GM12878 (cell line): ENCODE data around the gene NDE1. TPM values are rescaled to one million over a fixed set of nuclear protein-coding genes. Genes with fewer than 3 reads are reported as not detected.

ENCODE experiments used
- BCL3 ChIP-seq: IDR thresholded peaks from 2 replicates; pipeline ENCODE4 v1.6.1; 2011; ENCODE audit warnings: borderline replicate concordance, low read depth, mild to moderate bottlenecking, moderate library complexity, low read length; ENCODE audit not compliant: insufficient read depth, poor library complexity, severe bottlenecking
- BRCA1 ChIP-seq: IDR thresholded peaks from 2 replicates; pipeline ENCODE4 v1.6.1; 2011; ENCODE audit warnings: low read depth, low read length, improper control_type of control experiment
- CREB1 ChIP-seq: IDR thresholded peaks from 2 replicates; pipeline ENCODE4 v1.6.1; 2012; ENCODE audit warnings: low read depth, mild to moderate bottlenecking, inconsistent platforms
- E2F4 ChIP-seq: IDR thresholded peaks from 2 replicates; pipeline ENCODE4 v1.6.1; 2012; ENCODE audit warnings: low read depth, low read length, improper control_type of control experiment
- IKZF2 ChIP-seq, 2 experiments: fragments of 450-650 bp; IDR thresholded peaks; 2 replicates each; pipeline ENCODE4 v1.6.1; 2017; ENCODE audit warnings: mild to moderate bottlenecking in 2 of 2, moderate library complexity in 2 of 2
- KAT2A ChIP-seq: conservative IDR thresholded peaks from 2 replicates; pipeline ENCODE4 v1.6.1; 2011; ENCODE audit warnings: low read depth, low read length; ENCODE audit not compliant: control insufficient read depth
- LARP7 ChIP-seq: fragments of 450-650 bp; IDR thresholded peaks from 2 replicates; pipeline ENCODE4 v1.6.1; 2017; ENCODE audit warnings: mild to moderate bottlenecking
- MYC ChIP-seq: IDR thresholded peaks from 2 replicates; pipeline ENCODE4 v1.6.1; 2011; ENCODE audit warnings: mild to moderate bottlenecking, low read length, moderate library complexity, inconsistent platforms; ENCODE audit not compliant: insufficient read depth, insufficient replicate concordance, insufficient read length, severe bottlenecking
- NFIC ChIP-seq: IDR thresholded peaks from 2 replicates; pipeline ENCODE4 v1.6.1; 2012; ENCODE audit warnings: low read depth, mild to moderate bottlenecking, inconsistent platforms, low read length, moderate library complexity
- NFYB ChIP-seq: IDR thresholded peaks from 2 replicates; pipeline ENCODE4 v1.6.1; 2011; ENCODE audit warnings: low read depth, mild to moderate bottlenecking, low read length, improper control_type of control experiment, moderate library complexity; ENCODE audit not compliant: insufficient read depth
- NR2C2 ChIP-seq: IDR thresholded peaks from 2 replicates; pipeline ENCODE4 v1.6.1; 2011; ENCODE audit warnings: borderline replicate concordance, low read depth; ENCODE audit not compliant: control insufficient read depth, insufficient read length
- PAX8 ChIP-seq: fragments of 450-650 bp; IDR thresholded peaks from 2 replicates; pipeline ENCODE4 v1.6.1; 2017; ENCODE audit warnings: mild to moderate bottlenecking, moderate library complexity
- PML ChIP-seq: IDR thresholded peaks from 2 replicates; pipeline ENCODE4 v1.6.1; 2012; ENCODE audit warnings: low read length, inconsistent platforms
- POLR2A ChIP-seq: IDR thresholded peaks from 2 replicates; pipeline ENCODE4 v1.6.1; 2011; ENCODE audit warnings: low read depth, mild to moderate bottlenecking, low read length
- POLR2AphosphoS5 ChIP-seq: IDR thresholded peaks from 2 replicates; pipeline ENCODE4 v1.6.1; 2011; ENCODE audit warnings: mild to moderate bottlenecking, low read length, inconsistent platforms
- RAD21 ChIP-seq: IDR thresholded peaks from 2 replicates; pipeline ENCODE4 v1.6.1; 2011; ENCODE audit warnings: mild to moderate bottlenecking, low read depth, low read length, moderate library complexity; ENCODE audit not compliant: insufficient read depth
- RAD51 ChIP-seq: fragments of 450-650 bp; IDR thresholded peaks from 2 replicates; pipeline ENCODE4 v1.6.1; 2016; ENCODE audit warnings: moderate library complexity, mild to moderate bottlenecking, inconsistent platforms
- RBBP5 ChIP-seq: fragments of 200-600 bp; sonication (generic); conservative IDR thresholded peaks from 2 replicates; pipeline ENCODE4 v1.6.1; 2016
- RELA ChIP-seq: fragments of 450-650 bp; IDR thresholded peaks from 2 replicates; pipeline ENCODE4 v1.8.0; 2014; ENCODE audit warnings: borderline replicate concordance; ENCODE audit not compliant: partially characterized antibody
- RFX5 ChIP-seq: IDR thresholded peaks from 2 replicates; pipeline ENCODE4 v1.6.1; 2011; ENCODE audit warnings: low read depth, low read length, improper control_type of control experiment
- TAF1 ChIP-seq: IDR thresholded peaks from 2 replicates; pipeline ENCODE4 v1.6.1; 2011; ENCODE audit warnings: mild to moderate bottlenecking, low read depth, low read length, borderline replicate concordance
- YBX1 ChIP-seq: fragments of 450-650 bp; IDR thresholded peaks from 2 replicates; pipeline ENCODE4 v1.6.1; 2016; ENCODE audit warnings: antibody characterized with exemption
- ZBTB33 ChIP-seq: fragments of 450-650 bp; IDR thresholded peaks from 2 replicates; pipeline ENCODE4 v1.6.1; 2017; ENCODE audit warnings: mild to moderate bottlenecking
- ZBTB4 ChIP-seq: fragments of 450-650 bp; formaldehyde crosslinking; IDR thresholded peaks from 2 replicates; pipeline ENCODE4 v1.4.0; 2022; ENCODE audit warnings: mild to moderate bottlenecking, moderate library complexity
- ZNF274 ChIP-seq: IDR thresholded peaks from one replicate; pipeline ENCODE4 v1.8.0; 2011; ENCODE audit not compliant: insufficient read length, insufficient read depth
- polyA plus RNA-seq, 11 experiments: library from polyadenylated mRNA; depleted of rRNA in 4 of 11; unstranded in 6 of 11; stranded (reverse) in 5 of 11; fragments of >200 nt; fragmentation: Nextera tagmentation in 4 of 11; fragmentation: Illumina TruSeq in 1 of 11; extraction: Ambion mirVana in 4 of 11; extraction: Trizol in 1 of 11; gene quantifications; 1 replicate in 1 of 11; 2 replicates in 10 of 11; pipeline versions ENCODE4 v1.2.1 to v1.2.3, GENCODE V29; 2011 to 2016; ENCODE audit warnings: inconsistent platforms in 2 of 11, missing spikeins in 2 of 11, low read depth in 1 of 11
- total RNA-seq, 4 experiments: library from RNA; depleted of rRNA in 3 of 4; stranded (reverse); fragments of >200 nt in 3 of 4; fragmentation: Illumina TruSeq in 1 of 4; extraction: Trizol in 1 of 4; gene quantifications; 2 replicates each; pipeline versions ENCODE4 v1.2.1 to v1.2.3, GENCODE V29; 2013 to 2021

The NDE1 gene
- total and polyA plus RNA-seq, 10 of the 15 experiments (the other 5 are each of a cell fraction or from before 2014, with no cell fraction given), result 5.7 to 148 (median 87.8) TPM

- TF ChIP-seq NFYB (no peak), NR2C2 (no peak), CREB1 (peak; percentile 48; the same call in 1 of the 2 replicates), KAT2A (no peak), PML (no peak), ZBTB33 (no peak), BRCA1 (no peak), POLR2AphosphoS5 (no peak; the same call in 1 of the 2 replicates), NFIC (peak; percentile 65), RAD51 (no peak), YBX1 (no peak), ZNF274 (no peak), E2F4 (no peak), BCL3 (no peak), RAD21 (no peak), RELA (no peak), TAF1 (no peak), MYC (no peak), POLR2A (no peak), IKZF2 (IDR thresholded peaks at IDR 0.05) (peak; percentile 19 to 68; a peak in 1 of 4 replicates), PAX8 (0 out of 2 replicates have a peak, but pooled peaks have one; percentile 14), ZBTB4 (CRISPR knock-in tag) (no peak), LARP7 (no peak), RBBP5 (no peak), RFX5 (no peak)
These were observed 13.6 kb upstream of the NDE1 start (continued) for GRCh38 chr16:15636392-15636873.
